Measurements from ENCODE around the gene KAT8.

The KAT8 gene

DNA sequence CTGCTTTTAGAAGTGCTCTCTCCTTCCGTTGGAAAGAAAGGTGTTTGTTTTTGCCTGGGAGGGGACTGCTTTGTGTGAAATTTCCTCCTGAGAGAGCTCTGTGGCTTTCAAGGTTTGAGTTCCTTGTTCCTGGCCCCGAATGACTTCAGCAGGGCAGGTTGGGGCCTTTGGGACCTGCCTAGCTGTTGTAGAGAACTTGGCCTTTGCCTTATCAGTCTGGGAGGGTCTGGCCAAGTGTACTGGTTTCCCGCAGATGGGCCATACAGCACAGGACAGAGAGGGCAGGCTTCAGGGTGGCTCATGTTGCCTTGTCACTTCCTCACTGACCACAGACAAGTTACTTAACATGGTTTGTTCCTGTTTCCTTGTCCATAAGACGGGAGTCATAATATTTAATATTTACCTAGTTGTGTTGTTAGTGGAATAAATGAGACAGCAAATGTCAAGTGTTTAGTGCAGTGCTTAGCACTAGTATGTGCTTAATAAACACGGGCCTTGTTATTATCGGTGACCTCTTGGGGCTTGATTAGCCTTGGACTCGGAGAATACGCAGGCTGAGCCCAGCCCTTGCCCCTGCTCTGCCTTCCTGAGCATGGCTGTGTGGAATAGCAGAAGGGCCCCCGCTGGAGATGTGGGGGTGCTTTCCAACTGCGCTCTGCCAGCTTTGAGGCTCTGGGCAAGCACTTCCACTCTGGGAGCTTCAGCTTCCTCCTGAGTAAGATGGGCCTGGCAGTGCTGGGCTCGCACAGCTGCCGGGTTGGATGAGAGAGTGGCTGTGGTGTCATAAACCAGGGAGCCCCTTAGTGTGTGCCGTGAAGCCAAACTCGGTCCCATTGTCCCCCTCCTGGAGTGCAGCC is 11.5 kb downstream of the KAT8 start:
- H3K36me3 ChIP-seq (ENCODE audit: control insufficient read depth in 1 of 2, insufficient read depth in 2 of 2, low read length in 2 of 2) = peaks cover 26 to 42% of the 10 kb centered on the region in 2 donors
- H3K27me3 ChIP-seq (ENCODE audit: low read depth, low read length) = no peaks in the 10 kb centered on the region
- peak overlapping the region; percentile 94 for H3K27ac ChIP-seq (ENCODE audit: low read length)
- H3K9me3 ChIP-seq (ENCODE audit: control insufficient read depth in 1 of 2, low read length in 2 of 2) = no peaks in the 10 kb centered on the region
- no peak overlapping the region for H3K4me3 ChIP-seq (ENCODE audit: low read depth in 1 of 2, low read length in 2 of 2)
- peaks cover 0 to 6% of the 10 kb centered on the region in 2 donors for H3K4me1 ChIP-seq (ENCODE audit: control insufficient read depth in 1 of 2, insufficient read depth in 2 of 2, low read length in 2 of 2)

DNA sequence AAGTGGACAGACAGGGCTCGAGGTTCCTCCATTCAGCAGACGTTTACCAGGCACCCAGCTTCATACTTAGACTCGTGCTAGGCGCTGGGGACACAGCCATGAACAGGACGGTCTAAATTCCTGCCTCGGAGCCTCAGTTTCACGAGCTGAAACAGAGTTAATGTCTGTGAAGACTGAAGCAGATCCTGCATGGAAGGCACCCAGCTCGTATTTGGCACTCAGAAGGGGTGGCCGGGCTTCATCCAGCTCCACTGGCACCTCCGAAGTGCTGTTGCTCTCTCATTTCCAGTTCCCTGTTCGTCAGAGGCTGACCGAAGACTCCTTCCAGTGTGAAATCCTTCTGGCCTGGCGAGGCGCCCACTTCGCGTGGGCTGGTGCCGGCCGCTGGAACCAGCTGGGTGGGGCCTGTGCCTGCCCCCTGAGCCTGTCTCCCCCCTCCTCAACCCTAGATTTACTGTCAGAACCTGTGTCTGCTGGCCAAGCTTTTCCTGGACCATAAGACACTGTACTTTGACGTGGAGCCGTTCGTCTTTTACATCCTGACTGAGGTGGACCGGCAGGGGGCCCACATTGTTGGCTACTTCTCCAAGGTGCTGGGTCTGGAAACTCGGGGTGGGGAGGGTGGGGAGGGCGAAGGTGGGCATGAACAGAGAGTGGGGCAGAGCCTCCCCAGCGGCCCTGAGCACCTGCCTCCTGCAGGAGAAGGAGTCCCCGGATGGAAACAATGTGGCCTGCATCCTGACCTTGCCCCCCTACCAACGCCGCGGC is 12.3 kb downstream of the KAT8 start:
- no peak overlapping the region for H3K4me3 ChIP-seq (ENCODE audit: low read depth in 1 of 2, low read length in 2 of 2)
- peak overlapping the region; percentile 94 for H3K27ac ChIP-seq (ENCODE audit: low read length)
- H3K9me3 ChIP-seq (ENCODE audit: control insufficient read depth in 1 of 2, low read length in 2 of 2) = no peaks in the 10 kb centered on the region
- peaks cover 26 to 42% of the 10 kb centered on the region in 2 donors for H3K36me3 ChIP-seq (ENCODE audit: control insufficient read depth in 1 of 2, insufficient read depth in 2 of 2, low read length in 2 of 2)
- H3K4me1 ChIP-seq (ENCODE audit: control insufficient read depth in 1 of 2, insufficient read depth in 2 of 2, low read length in 2 of 2) = peaks cover 5 to 6% of the 10 kb centered on the region in 2 donors
- no peaks in the 10 kb centered on the region for H3K27me3 ChIP-seq (ENCODE audit: low read depth, low read length)

- H3K27ac ChIP-seq (ENCODE audit: low read length) = peak overlapping the region; percentile 94
- peaks cover 6 to 7% of the 10 kb centered on the region in 2 donors for H3K4me1 ChIP-seq (ENCODE audit: control insufficient read depth in 1 of 2, insufficient read depth in 2 of 2, low read length in 2 of 2)
- H3K36me3 ChIP-seq (ENCODE audit: control insufficient read depth in 1 of 2, insufficient read depth in 2 of 2, low read length in 2 of 2) = peaks cover 26 to 42% of the 10 kb centered on the region in 2 donors
- no peak overlapping the region for H3K4me3 ChIP-seq (ENCODE audit: low read depth in 1 of 2, low read length in 2 of 2)
- no peaks in the 10 kb centered on the region for H3K27me3 ChIP-seq (ENCODE audit: low read depth, low read length)
- H3K9me3 ChIP-seq (ENCODE audit: control insufficient read depth in 1 of 2, low read length in 2 of 2) = no peaks in the 10 kb centered on the region
Measured at GRCh38 chr16:31130336-31130891, 12.9 kb downstream of the KAT8 start.

GRCh38 chr16:31130899-31131298 is 13.4 kb downstream of the KAT8 start:
- peaks cover 26 to 39% of the 10 kb centered on the region in 2 donors for H3K36me3 ChIP-seq (ENCODE audit: control insufficient read depth in 1 of 2, insufficient read depth in 2 of 2, low read length in 2 of 2)
- H3K9me3 ChIP-seq (ENCODE audit: control insufficient read depth in 1 of 2, low read length in 2 of 2) = no peaks in the 10 kb centered on the region
- H3K27ac ChIP-seq (ENCODE audit: low read length) = peak overlapping the region; percentile 94
- H3K4me1 ChIP-seq (ENCODE audit: control insufficient read depth in 1 of 2, insufficient read depth in 2 of 2, low read length in 2 of 2) = peaks cover 6 to 7% of the 10 kb centered on the region in 2 donors
- no peak overlapping the region for H3K4me3 ChIP-seq (ENCODE audit: low read depth in 1 of 2, low read length in 2 of 2)
- H3K27me3 ChIP-seq (ENCODE audit: low read depth, low read length) = no peaks in the 10 kb centered on the region

- Histone ChIP-seq H3K4me1 (ENCODE audit: control insufficient read depth in 1 of 2, insufficient read depth in 2 of 2, low read length in 2 of 2) (peaks cover 6 to 7% of the 10 kb centered on the region in 2 donors), H3K27ac (ENCODE audit: low read length) (peak overlapping the region; percentile 77), H3K4me3 (ENCODE audit: low read depth in 1 of 2, low read length in 2 of 2) (no peak overlapping the region), H3K9me3 (ENCODE audit: control insufficient read depth in 1 of 2, low read length in 2 of 2) (no peaks in the 10 kb centered on the region), H3K27me3 (ENCODE audit: low read depth, low read length) (no peaks in the 10 kb centered on the region), H3K36me3 (ENCODE audit: control insufficient read depth in 1 of 2, insufficient read depth in 2 of 2, low read length in 2 of 2) (peaks cover 26 to 38% of the 10 kb centered on the region in 2 donors)
Measured at GRCh38 chr16:31131416-31131815, 14.0 kb downstream of the KAT8 start.

DNA sequence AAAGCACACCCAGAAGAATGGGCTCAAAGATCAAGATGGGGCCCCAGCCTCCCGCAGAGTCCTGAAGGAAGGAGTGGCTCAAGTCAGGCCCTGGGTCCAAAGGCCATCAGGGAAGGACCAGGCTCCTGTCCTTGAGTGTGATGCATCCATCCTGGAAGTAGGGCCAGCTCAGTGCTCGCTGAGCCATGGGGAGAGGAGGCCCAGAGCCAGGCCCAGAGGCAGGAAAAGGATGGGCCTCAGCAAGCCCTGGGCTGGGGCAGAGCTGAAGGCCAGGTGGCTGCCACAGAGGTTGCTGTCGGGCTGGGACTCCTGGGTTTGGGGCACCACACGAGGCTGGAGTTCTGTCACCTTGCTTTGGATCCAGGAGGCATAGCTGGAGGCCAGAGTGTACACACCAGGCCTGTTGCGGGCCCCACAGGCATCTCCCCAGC is 14.4 kb downstream of the KAT8 start:
- Histone ChIP-seq H3K9me3 (ENCODE audit: control insufficient read depth in 1 of 2, low read length in 2 of 2) (no peaks in the 10 kb centered on the region), H3K36me3 (ENCODE audit: control insufficient read depth in 1 of 2, insufficient read depth in 2 of 2, low read length in 2 of 2) (peaks cover 26 to 36% of the 10 kb centered on the region in 2 donors), H3K4me3 (ENCODE audit: low read depth in 1 of 2, low read length in 2 of 2) (no peak overlapping the region), H3K4me1 (ENCODE audit: control insufficient read depth in 1 of 2, insufficient read depth in 2 of 2, low read length in 2 of 2) (peaks cover 6 to 7% of the 10 kb centered on the region in 2 donors), H3K27ac (ENCODE audit: low read length) (peak overlapping the region; percentile 77), H3K27me3 (ENCODE audit: low read depth, low read length) (no peaks in the 10 kb centered on the region)

- no peak overlapping the region for H3K4me3 ChIP-seq (ENCODE audit: low read depth in 1 of 2, low read length in 2 of 2)
- no peaks in the 10 kb centered on the region for H3K27me3 ChIP-seq (ENCODE audit: low read depth, low read length)
- H3K9me3 ChIP-seq (ENCODE audit: control insufficient read depth in 1 of 2, low read length in 2 of 2) = no peaks in the 10 kb centered on the region
- H3K36me3 ChIP-seq (ENCODE audit: control insufficient read depth in 1 of 2, insufficient read depth in 2 of 2, low read length in 2 of 2) = peaks cover 20 to 30% of the 10 kb centered on the region in 2 donors
- H3K4me1 ChIP-seq (ENCODE audit: control insufficient read depth in 1 of 2, insufficient read depth in 2 of 2, low read length in 2 of 2) = peaks cover 6 to 7% of the 10 kb centered on the region in 2 donors
- peak overlapping the region; percentile 77 for H3K27ac ChIP-seq (ENCODE audit: low read length)
Measured at GRCh38 chr16:31132303-31132979, 15.0 kb downstream of the KAT8 start.

GRCh38 chr16:31133046-31133501 is 15.6 kb downstream of the KAT8 start:
- peak overlapping the region; percentile 90 for H3K27ac ChIP-seq (ENCODE audit: low read length)
- no peaks in the 10 kb centered on the region for H3K9me3 ChIP-seq (ENCODE audit: control insufficient read depth in 1 of 2, low read length in 2 of 2)
- peaks cover 6 to 7% of the 10 kb centered on the region in 2 donors for H3K4me1 ChIP-seq (ENCODE audit: control insufficient read depth in 1 of 2, insufficient read depth in 2 of 2, low read length in 2 of 2)
- H3K4me3 ChIP-seq (ENCODE audit: low read depth in 1 of 2, low read length in 2 of 2) = peak overlapping the region in 1 of 2 donors; percentile 70
- H3K27me3 ChIP-seq (ENCODE audit: low read depth, low read length) = no peaks in the 10 kb centered on the region
- peaks cover 15 to 24% of the 10 kb centered on the region in 2 donors for H3K36me3 ChIP-seq (ENCODE audit: control insufficient read depth in 1 of 2, insufficient read depth in 2 of 2, low read length in 2 of 2)

DNA sequence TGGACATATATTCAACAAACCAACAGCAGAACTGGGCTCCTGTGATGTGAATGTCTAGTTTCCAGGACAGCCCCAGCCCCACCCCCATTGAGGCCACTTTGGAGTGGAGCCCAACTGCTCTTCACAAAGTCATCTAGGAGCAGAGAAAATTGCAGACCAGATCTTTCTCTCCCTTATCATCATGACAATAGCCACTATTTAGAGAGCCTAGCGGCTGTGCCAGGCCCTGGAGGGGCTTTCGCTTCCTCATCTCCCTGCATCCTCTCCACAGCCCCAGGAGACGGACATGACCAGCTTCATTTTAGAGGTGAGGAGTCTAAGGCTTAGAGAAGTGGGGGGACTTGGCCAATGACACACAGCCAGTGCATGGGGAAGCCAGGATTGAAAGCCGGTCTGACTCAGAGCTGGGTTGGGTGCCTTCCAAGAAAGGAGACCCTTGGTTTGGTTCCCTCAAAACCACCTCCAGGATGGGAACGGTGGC is 16.7 kb downstream of the KAT8 start:
- peak overlapping the region; percentile 90 for H3K27ac ChIP-seq (ENCODE audit: low read length)

GRCh38 chr16:31134625-31135534 is 17.4 kb downstream of the KAT8 start:
- H3K4me1 ChIP-seq (ENCODE audit: control insufficient read depth in 1 of 2, insufficient read depth in 2 of 2, low read length in 2 of 2) = peaks cover 0 to 7% of the 10 kb centered on the region in 2 donors
- peak overlapping the region; percentile 90 for H3K27ac ChIP-seq (ENCODE audit: low read length)
- peaks cover 15 to 24% of the 10 kb centered on the region in 2 donors for H3K36me3 ChIP-seq (ENCODE audit: control insufficient read depth in 1 of 2, insufficient read depth in 2 of 2, low read length in 2 of 2)
- H3K27me3 ChIP-seq (ENCODE audit: low read depth, low read length) = no peaks in the 10 kb centered on the region
- H3K9me3 ChIP-seq (ENCODE audit: control insufficient read depth in 1 of 2, low read length in 2 of 2) = no peaks in the 10 kb centered on the region
- peak overlapping the region in 1 of 2 donors; percentile 70 for H3K4me3 ChIP-seq (ENCODE audit: low read depth in 1 of 2, low read length in 2 of 2)

More for the DNA sequence above, 16.7 kb downstream of the KAT8 start:
- H3K36me3 ChIP-seq (ENCODE audit: control insufficient read depth in 1 of 2, insufficient read depth in 2 of 2, low read length in 2 of 2) = peaks cover 15 to 24% of the 10 kb centered on the region in 2 donors
- H3K27me3 ChIP-seq (ENCODE audit: low read depth, low read length) = no peaks in the 10 kb centered on the region
- no peaks in the 10 kb centered on the region for H3K9me3 ChIP-seq (ENCODE audit: control insufficient read depth in 1 of 2, low read length in 2 of 2)
- H3K4me1 ChIP-seq (ENCODE audit: control insufficient read depth in 1 of 2, insufficient read depth in 2 of 2, low read length in 2 of 2) = peaks cover 6 to 7% of the 10 kb centered on the region in 2 donors
- H3K4me3 ChIP-seq (ENCODE audit: low read depth in 1 of 2, low read length in 2 of 2) = peak overlapping the region in 1 of 2 donors; percentile 70

Measured in muscle layer of duodenum (tissue), 2 donors.